ENCODE measurements around the gene PEPD. TPM values are rescaled to one million over a fixed set of nuclear protein-coding genes. Genes with fewer than 3 reads are reported as not detected.

Gene PEPD
- total RNA-seq, 1 experiment from 2014 or later: 116 TPM

GRCh38 chr19:33411621-33412180 is 109.9 kb downstream of the PEPD start:
- H3K27me3 Mint-ChIP-seq (ENCODE audit: insufficient read depth, unreplicated experiment): no peaks in the 10 kb centered on the region
- intact Hi-C loops (cut with micrococcal nuclease; ENCODE audit: unreplicated experiment): loop anchor here (10.0 kb wide), 1 partner anchor 223 kb away; no protein-coding TSS in a partner anchor
- no peak for DNase-seq
- BruUV-seq (replicated peaks): no TSS peak
- no peaks in the 10 kb centered on the region for H3K9me3 Mint-ChIP-seq (ENCODE audit: unreplicated experiment)
- Histone ChIP-seq H3K36me3 (ENCODE audit: control insufficient read depth, insufficient read depth, low read length) (peaks cover 1% of the 10 kb centered on the region), H3K4me3 (ENCODE audit: low read depth, low read length) (no peak overlapping the region), H3K9me3 (no peaks in the 10 kb centered on the region), H3K4me1 (peaks cover 5% of the 10 kb centered on the region), H3K27me3 (replicated peaks; ENCODE audit: control insufficient read depth, insufficient read depth, low read length) (no peaks in the 10 kb centered on the region)
- no peak for TF ChIP-seq CTCF (IDR thresholded peaks at IDR 0.05; ENCODE audit: insufficient read depth in 1 of 2, low read depth in 1 of 2, low read length in 1 of 2, severe bottlenecking in 1 of 2, unreplicated experiment in 1 of 2)
- H3K27ac Mint-ChIP-seq (ENCODE audit: unreplicated experiment): no peak overlapping the region
- ChIA-PET POLR2A (no interaction called here), CTCF (interaction anchor here (0.8 kb wide), 1 partner anchor 312 kb away, joined by 3 read pairs; no protein-coding TSS in a partner anchor)
- no peaks in the 10 kb centered on the region for H3K36me3 Mint-ChIP-seq (ENCODE audit: insufficient read depth, unreplicated experiment)
- H3K4me3 Mint-ChIP-seq (ENCODE audit: unreplicated experiment): no peak overlapping the region
- H3K4me1 Mint-ChIP-seq (ENCODE audit: low read depth, unreplicated experiment): peaks cover 4% of the 10 kb centered on the region

- no peak for DNase-seq
- H3K36me3 ChIP-seq (ENCODE audit: control insufficient read depth, insufficient read depth, low read length): peaks cover 4% of the 10 kb centered on the region
- no peaks in the 10 kb centered on the region for H3K9me3 ChIP-seq
- intact Hi-C loops (cut with micrococcal nuclease; ENCODE audit: unreplicated experiment): loop anchor here (10.0 kb wide), 1 partner anchor 224 kb away; no protein-coding TSS in a partner anchor
- H3K27me3 ChIP-seq (replicated peaks; ENCODE audit: control insufficient read depth, insufficient read depth, low read length): no peaks in the 10 kb centered on the region
- no peak for TF ChIP-seq CTCF (IDR thresholded peaks at IDR 0.05; ENCODE audit: insufficient read depth in 1 of 2, low read depth in 1 of 2, low read length in 1 of 2, severe bottlenecking in 1 of 2, unreplicated experiment in 1 of 2)
- no peaks in the 10 kb centered on the region for H3K27me3 Mint-ChIP-seq (ENCODE audit: insufficient read depth, unreplicated experiment)
- no peak overlapping the region for H3K4me3 ChIP-seq (ENCODE audit: low read depth, low read length)
- H3K4me1 ChIP-seq: peaks cover 6% of the 10 kb centered on the region
- H3K27ac Mint-ChIP-seq (ENCODE audit: unreplicated experiment): no peak overlapping the region
- H3K4me1 Mint-ChIP-seq (ENCODE audit: low read depth, unreplicated experiment): no peaks in the 10 kb centered on the region
- ChIA-PET POLR2A (no interaction called here), CTCF (no interaction called here)
- no TSS peak for BruUV-seq (replicated peaks)
- no peaks in the 10 kb centered on the region for H3K9me3 Mint-ChIP-seq (ENCODE audit: unreplicated experiment)
- H3K36me3 Mint-ChIP-seq (ENCODE audit: insufficient read depth, unreplicated experiment): no peaks in the 10 kb centered on the region
- no peak overlapping the region for H3K4me3 Mint-ChIP-seq (ENCODE audit: unreplicated experiment)
Measured at GRCh38 chr19:33410915-33411401, 110.6 kb downstream of the PEPD start.

- H3K36me3 Mint-ChIP-seq (ENCODE audit: insufficient read depth, unreplicated experiment): peaks cover 1% of the 10 kb centered on the region
- POLR2A ChIA-PET: no interaction called here
- Histone ChIP-seq H3K27me3 (replicated peaks; ENCODE audit: control insufficient read depth, insufficient read depth, low read length) (no peaks in the 10 kb centered on the region), H3K4me3 (ENCODE audit: low read depth, low read length) (no peak overlapping the region), H3K9me3 (no peaks in the 10 kb centered on the region), H3K36me3 (ENCODE audit: control insufficient read depth, insufficient read depth, low read length) (peaks cover 3% of the 10 kb centered on the region), H3K4me1 (peaks cover 6% of the 10 kb centered on the region)
- no peaks in the 10 kb centered on the region for H3K27me3 Mint-ChIP-seq (ENCODE audit: insufficient read depth, unreplicated experiment)
- no peak overlapping the region for H3K4me3 Mint-ChIP-seq (ENCODE audit: unreplicated experiment)
- no peak overlapping the region for H3K27ac Mint-ChIP-seq (ENCODE audit: unreplicated experiment)
- intact Hi-C loops (cut with micrococcal nuclease; ENCODE audit: unreplicated experiment): loop anchor here (5.0 to 10.0 kb wide), 2 partner anchors 225 to 283 kb away; no protein-coding TSS in a partner anchor
- H3K4me1 Mint-ChIP-seq (ENCODE audit: low read depth, unreplicated experiment): no peaks in the 10 kb centered on the region
- no peaks in the 10 kb centered on the region for H3K9me3 Mint-ChIP-seq (ENCODE audit: unreplicated experiment)
- no TSS peak for BruUV-seq (replicated peaks)
- no peak for TF ChIP-seq CTCF (IDR thresholded peaks at IDR 0.05; ENCODE audit: insufficient read depth in 1 of 2, low read depth in 1 of 2, low read length in 1 of 2, severe bottlenecking in 1 of 2, unreplicated experiment in 1 of 2)
- CTCF ChIA-PET: interaction anchor here (0.6 kb wide), 2 partner anchors 67 to 180 kb away, joined by 3 to 6 read pairs; no protein-coding TSS in a partner anchor
- DNase-seq: no peak
Measured at GRCh38 chr19:33409906-33410685, 111.5 kb downstream of the PEPD start.
